ENCODE data around the gene PLXNB2.

Gene PLXNB2

GRCh38 chr22:50227579-50228215 lies 79.7 kb downstream of the PLXNB2 start:
- DNase-seq (ENCODE audit: low read depth in 2 of 2) = no peak
- no peak for TF ChIP-seq CTCF (IDR thresholded peaks at IDR 0.05; ENCODE audit: low read depth, low read length)
- no peak overlapping the region for H3K4me3 ChIP-seq (replicated peaks in 1 of 2; ENCODE audit: low read depth in 2 of 2, low read length in 2 of 2)

DNA sequence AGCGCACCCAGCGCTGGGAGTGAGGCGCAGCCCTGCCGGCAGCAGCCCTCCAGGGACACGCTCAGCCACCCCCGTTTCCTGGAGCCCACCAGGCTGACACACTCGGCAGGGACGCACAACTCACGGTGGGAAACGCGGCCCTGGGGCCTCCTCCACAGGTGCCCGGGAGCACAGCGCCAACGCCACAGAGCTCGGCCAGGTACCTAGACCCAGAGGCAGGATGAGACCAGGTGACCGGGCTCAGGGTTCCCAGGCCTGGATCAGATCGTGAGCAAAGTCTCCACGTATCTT lies 80.6 kb downstream of the PLXNB2 start:
- DNase-seq (ENCODE audit: low read depth in 2 of 2) = no peak
- no peak for TF ChIP-seq CTCF (IDR thresholded peaks at IDR 0.05; ENCODE audit: low read depth, low read length)
- H3K4me3 ChIP-seq (replicated peaks in 1 of 2; ENCODE audit: low read depth in 2 of 2, low read length in 2 of 2) = no peak overlapping the region

- no peak overlapping the region for H3K4me3 ChIP-seq (replicated peaks in 1 of 2; ENCODE audit: low read depth in 2 of 2, low read length in 2 of 2)
- DNase-seq (ENCODE audit: low read depth in 2 of 2) = no peak
- no peak for TF ChIP-seq CTCF (IDR thresholded peaks at IDR 0.05; ENCODE audit: low read depth, low read length)
Measured at GRCh38 chr22:50226063-50226874, 81.2 kb downstream of the PLXNB2 start.

GRCh38 chr22:50225200-50225969 lies 82.1 kb downstream of the PLXNB2 start:
- no peak for DNase-seq (ENCODE audit: low read depth in 2 of 2)
- no peak for TF ChIP-seq CTCF (IDR thresholded peaks at IDR 0.05; ENCODE audit: low read depth, low read length)
- H3K4me3 ChIP-seq (replicated peaks in 1 of 2; ENCODE audit: low read depth in 2 of 2, low read length in 2 of 2) = no peak overlapping the region

Data from cardiac fibroblast (primary cell).